GM12891 (cell line): ENCODE measurements around the gene TMEM234.

Source experiments
- PAX5 ChIP-seq: IDR thresholded peaks from 2 replicates; pipeline ENCODE4 v1.6.1; 2011; ENCODE audit warnings: low read length, moderate library complexity, mild to moderate bottlenecking; ENCODE audit not compliant: insufficient read depth, severe bottlenecking
- POLR2A ChIP-seq: IDR thresholded peaks from 2 replicates; pipeline ENCODE4 v1.6.1; 2011; ENCODE audit warnings: low read depth, low read length, control low read depth
- POLR2AphosphoS5 ChIP-seq: IDR thresholded peaks from 2 replicates; pipeline ENCODE4 v1.6.1; 2011; ENCODE audit warnings: low read depth, low read length, control low read depth
- POU2F2 ChIP-seq: IDR thresholded peaks from 2 replicates; pipeline ENCODE4 v1.6.1; 2011; ENCODE audit warnings: low read depth, mild to moderate bottlenecking, control low read depth, low read length, moderate library complexity
- TAF1 ChIP-seq: IDR thresholded peaks from 2 replicates; pipeline ENCODE4 v1.6.1; 2011; ENCODE audit warnings: low read depth, low read length, control low read depth

DNA sequence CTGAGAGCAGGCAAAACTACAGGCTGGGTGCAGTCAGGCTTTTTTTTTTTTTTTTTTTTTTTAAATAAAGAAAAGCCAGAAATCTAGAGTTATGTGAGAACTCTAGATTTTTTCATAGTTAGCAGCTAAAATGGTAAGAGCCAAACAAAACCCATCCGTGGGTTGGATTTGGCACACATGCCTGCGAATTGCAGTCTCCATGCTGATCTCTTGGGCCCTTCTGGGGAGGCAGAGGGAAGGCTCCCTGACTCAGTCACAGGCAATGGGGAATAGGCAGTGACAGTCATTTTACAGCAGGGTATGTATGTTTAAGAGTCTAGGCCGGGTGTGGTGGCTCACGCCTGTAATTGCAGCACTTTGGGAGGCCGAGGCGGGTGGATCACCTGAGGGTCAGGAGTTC lies 40.1 kb downstream of the TMEM234 start:
- no peak for TF ChIP-seq PAX5
- TF ChIP-seq POLR2A = no peak
- TF ChIP-seq POLR2AphosphoS5 = no peak
- no peak for TF ChIP-seq TAF1
- no peak for TF ChIP-seq POU2F2
